GM19328 (cell line): Measurements from ENCODE around the gene ELOA.
"Not testable (repeated sequence)": the region's sequence is repeated elsewhere in the genome, so short reads cannot be mapped to it uniquely, and the experiment has no call there.

Experiments
- ATAC-seq: cut with Tn5 transposase; IDR thresholded peaks from one replicate; pipeline ENCODE4 v1.9.1; 2021; ENCODE audit warnings: mild to moderate bottlenecking, moderate library complexity; ENCODE audit not compliant: unreplicated experiment

The ELOA gene

GRCh38 chr1:23799255-23799569, 55.9 kb downstream of the ELOA start:
- ATAC-seq: no peak

- no peak for ATAC-seq
Measured at GRCh38 chr1:23799570-23800399, 56.5 kb downstream of the ELOA start.

GRCh38 chr1:23800400-23801337, 57.4 kb downstream of the ELOA start, which contains the start of gene GALE:
Gene GALE (minus strand): TSS chr1:23800754. CDS start chr1:23799007, 1,747 bp downstream.
- peak; percentile 75 for ATAC-seq

- ATAC-seq: no peak
Measured at GRCh38 chr1:23801338-23801748, 58.1 kb downstream of the ELOA start.

GRCh38 chr1:23801876-23802275, 58.6 kb downstream of the ELOA start:
- no peak for ATAC-seq

- not testable (repeated sequence) for ATAC-seq
Measured at GRCh38 chr1:23802809-23803342, 59.6 kb downstream of the ELOA start.

- no peak for ATAC-seq
Measured at GRCh38 chr1:23803674-23804073, 60.4 kb downstream of the ELOA start.

GRCh38 chr1:23804183-23804835, 61.0 kb downstream of the ELOA start:
- no peak for ATAC-seq

GRCh38 chr1:23805025-23805424, 61.8 kb downstream of the ELOA start:
- ATAC-seq: no peak

- no peak for ATAC-seq
Measured at GRCh38 chr1:23806280-23806679, 63.0 kb downstream of the ELOA start.

GRCh38 chr1:23807453-23807852, 64.2 kb downstream of the ELOA start:
- ATAC-seq: no peak

GRCh38 chr1:23809751-23810171, 66.5 kb downstream of the ELOA start:
- no peak for ATAC-seq

GRCh38 chr1:23810818-23811540, 67.7 kb downstream of the ELOA start:
- ATAC-seq: no peak
